ENCODE results near the gene ZEB2. TPM values are rescaled to one million over a fixed set of nuclear protein-coding genes. Genes with fewer than 3 reads are reported as not detected.
A peak's percentile ranks its signal among the peaks of the same experiment; 100 is the strongest.

The ZEB2 gene
- total RNA-seq, 1 donor from 2014 or later: 89.1 TPM

DNA sequence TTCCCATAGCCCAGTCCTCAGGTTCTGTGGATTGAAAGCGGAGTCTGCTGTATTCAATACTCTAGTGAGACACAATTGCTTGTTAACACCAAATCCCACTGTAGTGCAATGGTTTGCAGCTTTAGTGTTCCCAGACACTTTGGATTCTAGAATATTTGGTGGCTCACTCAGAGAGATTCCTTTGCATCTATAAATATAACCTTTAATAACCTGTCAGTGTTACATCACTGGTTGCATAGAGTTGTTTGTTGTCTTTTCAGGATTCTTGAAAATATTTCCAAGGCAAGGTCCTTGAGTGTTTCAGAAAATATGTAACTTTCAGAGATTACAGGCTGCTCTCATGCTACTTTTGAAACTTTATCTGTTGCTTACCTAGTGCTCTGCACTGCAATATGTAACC is 157.5 kb downstream of the ZEB2 start:
- Histone ChIP-seq H3K4me1 (no peaks in the 10 kb centered on the region), H3K4me3 (no peak overlapping the region), H3K27ac (replicated peaks) (no peak overlapping the region), H3K27me3 (ENCODE audit: low read depth) (no peaks in the 10 kb centered on the region), H3K36me3 (no peaks in the 10 kb centered on the region), H3K9me3 (replicated peaks) (no peaks in the 10 kb centered on the region)
- intact Hi-C loops (cut with micrococcal nuclease): no loop called here
- no peak for DNase-seq
- TF ChIP-seq, protein P1, sequence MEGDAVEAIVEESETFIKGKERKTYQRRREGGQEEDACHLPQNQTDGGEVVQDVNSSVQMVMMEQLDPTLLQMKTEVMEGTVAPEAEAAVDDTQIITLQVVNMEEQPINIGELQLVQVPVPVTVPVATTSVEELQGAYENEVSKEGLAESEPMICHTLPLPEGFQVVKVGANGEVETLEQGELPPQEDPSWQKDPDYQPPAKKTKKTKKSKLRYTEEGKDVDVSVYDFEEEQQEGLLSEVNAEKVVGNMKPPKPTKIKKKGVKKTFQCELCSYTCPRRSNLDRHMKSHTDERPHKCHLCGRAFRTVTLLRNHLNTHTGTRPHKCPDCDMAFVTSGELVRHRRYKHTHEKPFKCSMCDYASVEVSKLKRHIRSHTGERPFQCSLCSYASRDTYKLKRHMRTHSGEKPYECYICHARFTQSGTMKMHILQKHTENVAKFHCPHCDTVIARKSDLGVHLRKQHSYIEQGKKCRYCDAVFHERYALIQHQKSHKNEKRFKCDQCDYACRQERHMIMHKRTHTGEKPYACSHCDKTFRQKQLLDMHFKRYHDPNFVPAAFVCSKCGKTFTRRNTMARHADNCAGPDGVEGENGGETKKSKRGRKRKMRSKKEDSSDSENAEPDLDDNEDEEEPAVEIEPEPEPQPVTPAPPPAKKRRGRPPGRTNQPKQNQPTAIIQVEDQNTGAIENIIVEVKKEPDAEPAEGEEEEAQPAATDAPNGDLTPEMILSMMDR (IDR thresholded peaks at IDR 0.05; ENCODE audit: borderline replicate concordance): no peak

- no peak for DNase-seq
- Histone ChIP-seq H3K4me3 (no peak overlapping the region), H3K9me3 (replicated peaks) (no peaks in the 10 kb centered on the region), H3K4me1 (no peaks in the 10 kb centered on the region), H3K36me3 (no peaks in the 10 kb centered on the region), H3K27ac (replicated peaks) (no peak overlapping the region), H3K27me3 (ENCODE audit: low read depth) (no peaks in the 10 kb centered on the region)
- intact Hi-C loops (cut with micrococcal nuclease): no loop called here
- TF ChIP-seq, protein P1 (IDR thresholded peaks at IDR 0.05; ENCODE audit: borderline replicate concordance): no peak
Measured at GRCh38 chr2:144361742-144362141, 158.2 kb downstream of the ZEB2 start.

GRCh38 chr2:144359684-144360083 is 160.2 kb downstream of the ZEB2 start:
- DNase-seq: no peak
- Histone ChIP-seq H3K36me3 (no peaks in the 10 kb centered on the region), H3K4me3 (no peak overlapping the region), H3K27ac (replicated peaks) (no peak overlapping the region), H3K27me3 (ENCODE audit: low read depth) (no peaks in the 10 kb centered on the region), H3K4me1 (no peaks in the 10 kb centered on the region), H3K9me3 (replicated peaks) (no peaks in the 10 kb centered on the region)
- intact Hi-C loops (cut with micrococcal nuclease): no loop called here
- TF ChIP-seq, protein P1 (IDR thresholded peaks at IDR 0.05; ENCODE audit: borderline replicate concordance): no peak

- no peaks in the 10 kb centered on the region for H3K27me3 ChIP-seq (ENCODE audit: low read depth)
- H3K4me3 ChIP-seq: no peak overlapping the region
- no peak overlapping the region for H3K27ac ChIP-seq (replicated peaks)
- intact Hi-C loops (cut with micrococcal nuclease): no loop called here
- no peaks in the 10 kb centered on the region for H3K9me3 ChIP-seq (replicated peaks)
- H3K4me1 ChIP-seq: no peaks in the 10 kb centered on the region
- no peak for DNase-seq
- no peaks in the 10 kb centered on the region for H3K36me3 ChIP-seq
- TF ChIP-seq, protein P1 (IDR thresholded peaks at IDR 0.05; ENCODE audit: borderline replicate concordance): no peak
Measured at GRCh38 chr2:144358979-144359541, 160.9 kb downstream of the ZEB2 start.

DNA sequence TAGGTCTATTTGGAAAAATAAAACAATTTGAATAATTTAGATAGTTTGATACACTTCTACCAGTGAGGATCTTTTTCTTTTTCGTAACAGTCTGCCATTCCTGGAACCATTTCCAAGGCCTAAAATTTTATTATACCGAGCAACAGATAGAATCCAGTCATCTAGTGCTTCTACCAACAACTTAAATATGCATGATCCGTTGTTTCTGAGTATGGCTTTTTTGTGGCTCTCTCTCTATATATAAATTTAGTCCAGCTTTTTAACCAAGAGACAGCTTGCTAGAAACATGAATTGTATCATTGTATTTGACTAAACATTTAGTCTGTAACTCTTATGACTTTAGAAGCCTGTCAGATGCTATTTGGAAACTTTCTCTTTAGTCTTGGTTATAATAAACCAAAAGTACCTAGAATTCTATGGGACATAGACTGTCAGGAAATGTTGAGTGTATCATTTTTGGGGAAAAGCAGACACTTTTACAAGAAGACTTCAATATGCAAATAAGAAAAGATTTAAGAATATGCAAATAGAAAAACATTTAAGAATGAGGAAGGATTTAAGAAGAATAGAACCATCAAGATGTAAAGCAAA is 161.4 kb downstream of the ZEB2 start:
- H3K4me3 ChIP-seq: no peak overlapping the region
- H3K9me3 ChIP-seq (replicated peaks): no peaks in the 10 kb centered on the region
- DNase-seq: no peak
- TF ChIP-seq, protein P1 (IDR thresholded peaks at IDR 0.05; ENCODE audit: borderline replicate concordance): no peak
- H3K27ac ChIP-seq (replicated peaks): peak overlapping the region; percentile 25
- intact Hi-C loops (cut with micrococcal nuclease): no loop called here
- H3K4me1 ChIP-seq: no peaks in the 10 kb centered on the region
- no peaks in the 10 kb centered on the region for H3K27me3 ChIP-seq (ENCODE audit: low read depth)
- H3K36me3 ChIP-seq: no peaks in the 10 kb centered on the region
